HL-60/S4 treated with retinoic acid at 250 ng/mL for 4 days and 3 days (cell line): ENCODE results near the gene GALNS.
"Not testable (repeated sequence)": the region's sequence is repeated elsewhere in the genome, so short reads cannot be mapped to it uniquely, and the experiment has no call there.

Experiments used
- in situ Hi-C: fragments of 300-500 bp; cut with MboI; formaldehyde crosslinking; loops from 2 replicates; pipeline ENCODE4 v1.7.0; 2022; ENCODE audit warnings: low sequenced_read_pairs

The GALNS gene

GRCh38 chr16:88807142-88807625, 49.6 kb downstream of the GALNS start:
- in situ Hi-C loops, result no loop called here

- in situ Hi-C loops, result no loop called here
Measured at GRCh38 chr16:88806491-88807111, 50.1 kb downstream of the GALNS start.

- in situ Hi-C loops, result no loop called here
Measured at GRCh38 chr16:88805887-88806393, 50.8 kb downstream of the GALNS start.

- in situ Hi-C loops, result no loop called here
Measured at GRCh38 chr16:88805340-88805715, 51.4 kb downstream of the GALNS start.

GRCh38 chr16:88804552-88805339, 52.0 kb downstream of the GALNS start:
- in situ Hi-C loops, result no loop called here

- in situ Hi-C loops, result no loop called here
Measured at GRCh38 chr16:88804173-88804551, 52.6 kb downstream of the GALNS start.

GRCh38 chr16:88803264-88803987, 53.3 kb downstream of the GALNS start, which contains the start of gene CDT1:
Gene CDT1 (plus strand): TSS chr16:88803789. CDS start chr16:88803832, 43 bp downstream.
- in situ Hi-C loops, result no loop called here

GRCh38 chr16:88800277-88800592, 56.5 kb downstream of the GALNS start:
- in situ Hi-C loops, result no loop called here

GRCh38 chr16:88799569-88800276, 57.0 kb downstream of the GALNS start:
- in situ Hi-C loops, result no loop called here

- in situ Hi-C loops, result no loop called here
Measured at GRCh38 chr16:88798772-88799455, 57.8 kb downstream of the GALNS start.

- in situ Hi-C loops, result no loop called here
Measured at GRCh38 chr16:88798073-88798472, 58.7 kb downstream of the GALNS start.

- in situ Hi-C loops, result no loop called here
Measured at GRCh38 chr16:88796278-88796677, 60.5 kb downstream of the GALNS start.

GRCh38 chr16:88793251-88793954, 63.3 kb downstream of the GALNS start:
- in situ Hi-C loops, result no loop called here

- in situ Hi-C loops, result no loop called here
Measured at GRCh38 chr16:88792668-88793250, 64.0 kb downstream of the GALNS start.

- in situ Hi-C loops, result no loop called here
Measured at GRCh38 chr16:88792078-88792550, 64.6 kb downstream of the GALNS start.

GRCh38 chr16:88790312-88791211, 66.2 kb downstream of the GALNS start:
- in situ Hi-C loops, result no loop called here

- in situ Hi-C loops, result no loop called here
Measured at GRCh38 chr16:88789594-88789993, 67.2 kb downstream of the GALNS start.

- in situ Hi-C loops, result not testable (repeated sequence)
Measured at GRCh38 chr16:88788749-88789148, 68.0 kb downstream of the GALNS start.
